Stromal cell of bone marrow (primary cell): Measurements from ENCODE around the gene CENPX.

ENCODE experiments used
- DNase-seq: peaks from one replicate; pipeline ENCODE4 v3.0.0-alpha.2; 2012; ENCODE audit warnings: low read depth

The CENPX gene

GRCh38 chr17:82055023-82055964 lies 32.6 kb upstream of the CENPX start:
- DNase-seq = no peak

- DNase-seq = no peak
Observed at GRCh38 chr17:82054351-82055022, 31.8 kb upstream of the CENPX start.

- DNase-seq = no peak
Observed at GRCh38 chr17:82053556-82054263, 31.0 kb upstream of the CENPX start.

GRCh38 chr17:82053130-82053529 lies 30.5 kb upstream of the CENPX start:
- DNase-seq = no peak

GRCh38 chr17:82052638-82053059 lies 30.0 kb upstream of the CENPX start:
- no peak for DNase-seq

- no peak for DNase-seq
Observed at GRCh38 chr17:82051776-82052637, 29.3 kb upstream of the CENPX start, which contains the start of the genes GPS1 and RFNG. Gene GPS1 (plus strand): TSS chr17:82051898. CDS start chr17:82051932, 34 bp downstream. Gene RFNG (minus strand): TSS chr17:82051811. CDS start chr17:82051766, 45 bp downstream.

- DNase-seq = no peak
Observed at GRCh38 chr17:82050761-82051641, 28.3 kb upstream of the CENPX start.

- DNase-seq = no peak
Observed at GRCh38 chr17:82050152-82050760, 27.6 kb upstream of the CENPX start.

GRCh38 chr17:82049521-82049971 lies 26.9 kb upstream of the CENPX start:
- DNase-seq = no peak

- no peak for DNase-seq
Observed at GRCh38 chr17:82049106-82049505, 26.4 kb upstream of the CENPX start.

GRCh38 chr17:82048571-82048971 lies 25.9 kb upstream of the CENPX start:
- DNase-seq = no peak

- no peak for DNase-seq
Observed at GRCh38 chr17:82047914-82048570, 25.4 kb upstream of the CENPX start.

- no peak for DNase-seq
Observed at GRCh38 chr17:82047379-82047778, 24.7 kb upstream of the CENPX start.

- no peak for DNase-seq
Observed at GRCh38 chr17:82046903-82047302, 24.2 kb upstream of the CENPX start.

GRCh38 chr17:82045936-82046484 lies 23.3 kb upstream of the CENPX start:
- no peak for DNase-seq

- no peak for DNase-seq
Observed at GRCh38 chr17:82043507-82043906, 20.8 kb upstream of the CENPX start.

GRCh38 chr17:82042649-82043048 lies 20.0 kb upstream of the CENPX start:
- no peak for DNase-seq

- no peak for DNase-seq
Observed at GRCh38 chr17:82041144-82041814, 18.6 kb upstream of the CENPX start.
